SK-N-SH (cell line): ENCODE measurements around the gene GOPC. TPM values are rescaled to one million over a fixed set of nuclear protein-coding genes. Genes with fewer than 3 reads are reported as not detected.

Experiments used
- CTCF ChIA-PET: fragments of 300-600, 350-600 bp; formaldehyde crosslinking; extraction: SDS; loops from one replicate; lab custom pipeline; 2021; lab: Yijun Ruan, JAX
- POLR2A ChIA-PET: fragments of 350-600 bp; sonication (Branson Sonifier 250); formaldehyde crosslinking; extraction: SDS; loops from one replicate; lab custom pipeline; 2020; ENCODE audit warnings: antibody characterized with exemption, inconsistent platforms; lab: Yijun Ruan, JAX
- DNase-seq: peaks from one replicate; pipeline ENCODE4 v3.0.0; 2012
- H2AFZ ChIP-seq: fragments of 200-600 bp; sonication (generic); 2 replicates; pipeline ENCODE4 v1.8.1; 2016; ENCODE audit warnings: antibody characterized with exemption, mild to moderate bottlenecking, low read depth
- H3F3A ChIP-seq: fragments of 200-600 bp; sonication (generic); replicated peaks from 2 replicates; pipeline ENCODE3; 2016; ENCODE audit warnings: antibody characterized with exemption, mild to moderate bottlenecking; ENCODE audit not compliant: insufficient read depth
- H3K27ac ChIP-seq, 2 experiments: fragments of 200-500 bp in 1 of 2; fragments of 200-600 bp in 1 of 2; sonication (Bioruptor generic) in 1 of 2; sonication (generic), shearing (Covaris generic) in 1 of 2; 2 replicates each; pipeline versions ENCODE4 v1.5.1 to v1.6.1; 2014 to 2016; ENCODE audit warnings: low read depth in 2 of 2, inconsistent platforms in 1 of 2, low read length in 1 of 2, mild to moderate bottlenecking in 1 of 2, mixed read lengths in 1 of 2
- H3K27me3 ChIP-seq: fragments of 200-600 bp; sonication (generic), shearing (Covaris generic); 2 replicates; pipeline ENCODE4 v1.6.1; 2016; ENCODE audit warnings: mixed run types; ENCODE audit not compliant: insufficient read depth
- H3K36me3 ChIP-seq, 2 experiments: fragments of 200-500 bp in 1 of 2; fragments of 200-600 bp in 1 of 2; sonication (Bioruptor generic) in 1 of 2; sonication (generic) in 1 of 2; replicated peaks in 1 of 2; 2 replicates each; pipeline versions ENCODE3 to v1.5.1; 2014 to 2016; ENCODE audit warnings: low read length in 1 of 2, mild to moderate bottlenecking in 1 of 2; ENCODE audit not compliant: insufficient read depth in 2 of 2, control insufficient read depth in 1 of 2
- H3K4me1 ChIP-seq, 2 experiments: fragments of 200-500 bp in 1 of 2; fragments of 200-600 bp in 1 of 2; sonication (Bioruptor generic) in 1 of 2; sonication (generic), shearing (Covaris generic) in 1 of 2; 2 replicates each; pipeline versions ENCODE4 v1.5.1 to v1.6.1; 2014 to 2016; ENCODE audit warnings: low read depth in 1 of 2, low read length in 1 of 2, mixed run types in 1 of 2; ENCODE audit not compliant: insufficient read depth in 2 of 2, control insufficient read depth in 1 of 2
- H3K4me2 ChIP-seq: fragments of 200-600 bp; sonication (generic), shearing (Covaris generic); 2 replicates; pipeline ENCODE4 v1.6.1; 2017; ENCODE audit warnings: mixed run types
- H3K4me3 ChIP-seq, 2 experiments: fragments of 200-500 bp in 1 of 2; fragments of 200-600 bp in 1 of 2; sonication (Bioruptor generic) in 1 of 2; sonication (generic), shearing (Covaris generic) in 1 of 2; 2 replicates each; pipeline versions ENCODE4 v1.5.1 to v1.8.1; 2014 to 2016; ENCODE audit warnings: low read depth in 2 of 2, inconsistent platforms in 1 of 2, low read length in 1 of 2, mild to moderate bottlenecking in 1 of 2, mixed read lengths in 1 of 2, moderate library complexity in 1 of 2
- H3K79me2 ChIP-seq: fragments of 200-600 bp; sonication (generic); 2 replicates; pipeline ENCODE4 v1.8.1; 2017; ENCODE audit warnings: mild to moderate bottlenecking; ENCODE audit not compliant: insufficient read depth
- H3K9ac ChIP-seq: fragments of 200-600 bp; sonication (generic); 2 replicates; pipeline ENCODE4 v1.6.1; 2017; ENCODE audit warnings: mixed run types
- H3K9me2 ChIP-seq: fragments of 200-600 bp; sonication (generic); 2 replicates; pipeline ENCODE4 v1.6.1; 2017; ENCODE audit warnings: mixed run types
- H3K9me3 ChIP-seq: fragments of 200-600 bp; sonication (generic); 2 replicates; pipeline ENCODE4 v1.6.1; 2017; ENCODE audit warnings: mixed run types, mild to moderate bottlenecking, moderate library complexity
- H4K20me1 ChIP-seq: fragments of 200-600 bp; sonication (generic); 2 replicates; pipeline ENCODE4 v1.6.1; 2017; ENCODE audit warnings: mild to moderate bottlenecking, mixed run types; ENCODE audit not compliant: insufficient read depth
- EP300 ChIP-seq, 2 experiments: IDR thresholded peaks; 2 replicates each; pipeline versions ENCODE4 v1.4.0 to v1.6.1; 2012; ENCODE audit warnings: borderline replicate concordance in 1 of 2, low read depth in 1 of 2, low read length in 1 of 2
- EZH2phosphoT487 ChIP-seq: fragments of 200-600 bp; sonication (generic); IDR thresholded peaks from 2 replicates; pipeline ENCODE4 v1.6.1; 2017; ENCODE audit warnings: low read depth, mixed run types, mild to moderate bottlenecking, antibody characterized with exemption, moderate library complexity, borderline replicate concordance
- MAX ChIP-seq: IDR thresholded peaks from 2 replicates; pipeline ENCODE4 v1.4.0; 2012; ENCODE audit warnings: low read depth
- MXI1 ChIP-seq: IDR thresholded peaks from 2 replicates; pipeline ENCODE4 v1.6.1; 2012; ENCODE audit warnings: mild to moderate bottlenecking, low read depth, low read length, improper control_type of control experiment
- NFIC ChIP-seq: IDR thresholded peaks from 2 replicates; pipeline ENCODE4 v1.4.0; 2012; ENCODE audit warnings: borderline replicate concordance
- PBX3 ChIP-seq: IDR thresholded peaks from 2 replicates; pipeline ENCODE4; 2012
- POLR2AphosphoS5 ChIP-seq: IDR thresholded peaks from 2 replicates; pipeline ENCODE4 v1.6.1; 2012; ENCODE audit warnings: low read depth, low read length
- RCOR1 ChIP-seq: fragments of 150-350 bp; IDR thresholded peaks from 2 replicates; pipeline ENCODE4 v1.6.1; 2017; ENCODE audit warnings: antibody characterized with exemption, low read length
- RFX5 ChIP-seq: IDR thresholded peaks from 2 replicates; pipeline ENCODE4 v1.6.1; 2012; ENCODE audit warnings: mild to moderate bottlenecking, improper control_type of control experiment, low read length
- SIN3A ChIP-seq: IDR thresholded peaks from 2 replicates; pipeline ENCODE4 v1.6.1; 2012; ENCODE audit warnings: low read depth, mild to moderate bottlenecking, low read length, moderate library complexity, borderline replicate concordance
- WGBS: methylation state at CpG from one replicate; pipeline ENCODE4 v1.1.6; 2017; ENCODE audit warnings: low lambda C conversion rate; 5-methylcytosine and 5-hydroxymethylcytosine counted together
- polyA plus RNA-seq, 3 experiments: library from polyadenylated mRNA; depleted of rRNA; stranded (reverse); fragments of >200 nt; gene quantifications; 2 replicates each; pipeline ENCODE4 v1.2.3, GENCODE V29; 2012
- TF ChIP-seq, protein P1 (sequence below): fragments of 150-350 bp; IDR thresholded peaks from 2 replicates; pipeline ENCODE4 v1.6.1; 2017; ENCODE audit warnings: antibody characterized with exemption, low read length, low read depth, borderline replicate concordance
- TF ChIP-seq, protein P2 (sequence below): IDR thresholded peaks from 2 replicates; pipeline ENCODE4 v1.6.1; 2012; ENCODE audit warnings: mild to moderate bottlenecking, low read depth, low read length, moderate library complexity

GOPC gene
- polyA plus RNA-seq, 1 of the 3 experiments (the other 2 are of a cell fraction): 20.8 TPM

DNA sequence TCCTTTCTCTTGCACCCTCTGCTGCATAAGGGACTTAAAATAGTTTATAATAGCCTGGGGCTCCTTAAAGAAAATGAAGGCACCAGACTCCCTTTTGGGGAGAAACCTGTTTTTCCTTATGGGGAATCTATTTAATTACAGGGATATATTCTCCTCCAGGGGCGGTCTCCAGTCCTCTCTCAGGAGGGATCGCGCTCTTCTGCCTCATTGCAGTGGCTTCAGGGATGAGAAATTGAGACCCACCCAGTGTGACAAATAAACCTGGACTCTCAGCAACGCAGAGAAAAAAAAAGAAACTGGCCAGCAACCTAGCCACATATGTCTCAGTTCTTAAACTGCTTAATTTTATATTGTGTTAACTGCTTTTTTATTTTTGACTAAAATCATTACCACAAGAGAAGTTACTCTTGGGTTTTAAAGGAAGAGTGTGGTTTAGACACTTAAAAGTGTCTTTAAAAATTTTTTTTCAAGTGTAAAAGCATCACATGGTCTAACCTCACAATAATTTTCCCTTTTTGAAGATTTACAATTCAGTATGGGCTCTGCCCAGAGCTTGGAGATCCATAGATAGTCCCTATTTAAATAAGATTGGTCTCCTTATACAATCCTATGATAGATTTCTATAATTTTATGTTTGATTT lies 11.7 kb upstream of the GOPC start:
- no peak overlapping the region for H3K27ac ChIP-seq
- H3K79me2 ChIP-seq: no peaks in the 10 kb centered on the region
- H3K4me3 ChIP-seq: no peak overlapping the region
- no peaks in the 10 kb centered on the region for H3K36me3 ChIP-seq
- no peaks in the 10 kb centered on the region for H3K27me3 ChIP-seq
- H3F3A ChIP-seq: no peaks in the 10 kb centered on the region
- CTCF ChIA-PET: interaction anchor here (0.8 to 1.2 kb wide), 3 partner anchors 8 to 24 kb away, joined by 3 to 4 read pairs (median 4); no protein-coding TSS in a partner anchor
- TF ChIP-seq EP300 (IDR thresholded peaks at IDR 0.05; ENCODE audit: borderline replicate concordance in 1 of 2, low read depth in 1 of 2, low read length in 1 of 2): no peak
- no peak for TF ChIP-seq MXI1
- TF ChIP-seq, protein P1, sequence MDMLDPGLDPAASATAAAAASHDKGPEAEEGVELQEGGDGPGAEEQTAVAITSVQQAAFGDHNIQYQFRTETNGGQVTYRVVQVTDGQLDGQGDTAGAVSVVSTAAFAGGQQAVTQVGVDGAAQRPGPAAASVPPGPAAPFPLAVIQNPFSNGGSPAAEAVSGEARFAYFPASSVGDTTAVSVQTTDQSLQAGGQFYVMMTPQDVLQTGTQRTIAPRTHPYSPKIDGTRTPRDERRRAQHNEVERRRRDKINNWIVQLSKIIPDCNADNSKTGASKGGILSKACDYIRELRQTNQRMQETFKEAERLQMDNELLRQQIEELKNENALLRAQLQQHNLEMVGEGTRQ: no peak
- no peak for TF ChIP-seq NFIC
- no peak for TF ChIP-seq PBX3
- DNase-seq: no peak
- H3K9ac ChIP-seq: no peak overlapping the region
- no peaks in the 10 kb centered on the region for H3K4me1 ChIP-seq
- H3K9me2 ChIP-seq: no peaks in the 10 kb centered on the region
- H3K9me3 ChIP-seq: no peaks in the 10 kb centered on the region
- H3K4me2 ChIP-seq: no peak overlapping the region
- 64% methylated on average over 4 of the region's 4 CpGs for WGBS
- no peaks in the 10 kb centered on the region for H4K20me1 ChIP-seq
- H2AFZ ChIP-seq: no peak overlapping the region
- POLR2A ChIA-PET: no interaction called here

- Histone ChIP-seq H3K79me2 (no peaks in the 10 kb centered on the region), H3K9ac (no peak overlapping the region), H3K27ac (no peak overlapping the region), H3K36me3 (no peaks in the 10 kb centered on the region), H4K20me1 (no peaks in the 10 kb centered on the region), H2AFZ (no peak overlapping the region), H3K4me2 (no peak overlapping the region), H3K9me2 (no peaks in the 10 kb centered on the region), H3K4me3 (no peak overlapping the region), H3K4me1 (peaks cover 0 to 3% of the 10 kb centered on the region in 2 experiments; a peak in 1 of 4 replicates), H3K27me3 (no peaks in the 10 kb centered on the region), H3F3A (no peaks in the 10 kb centered on the region), H3K9me3 (no peaks in the 10 kb centered on the region)
- ChIA-PET CTCF (interaction anchor here (0.6 to 8.1 kb wide), 5 partner anchors 30 to 202 kb away, joined by 3 to 108 read pairs (median 3); no protein-coding TSS in a partner anchor), POLR2A (no interaction called here)
- TF ChIP-seq NFIC: no peak
- no peak for TF ChIP-seq EZH2phosphoT487
- TF ChIP-seq, protein P2, sequence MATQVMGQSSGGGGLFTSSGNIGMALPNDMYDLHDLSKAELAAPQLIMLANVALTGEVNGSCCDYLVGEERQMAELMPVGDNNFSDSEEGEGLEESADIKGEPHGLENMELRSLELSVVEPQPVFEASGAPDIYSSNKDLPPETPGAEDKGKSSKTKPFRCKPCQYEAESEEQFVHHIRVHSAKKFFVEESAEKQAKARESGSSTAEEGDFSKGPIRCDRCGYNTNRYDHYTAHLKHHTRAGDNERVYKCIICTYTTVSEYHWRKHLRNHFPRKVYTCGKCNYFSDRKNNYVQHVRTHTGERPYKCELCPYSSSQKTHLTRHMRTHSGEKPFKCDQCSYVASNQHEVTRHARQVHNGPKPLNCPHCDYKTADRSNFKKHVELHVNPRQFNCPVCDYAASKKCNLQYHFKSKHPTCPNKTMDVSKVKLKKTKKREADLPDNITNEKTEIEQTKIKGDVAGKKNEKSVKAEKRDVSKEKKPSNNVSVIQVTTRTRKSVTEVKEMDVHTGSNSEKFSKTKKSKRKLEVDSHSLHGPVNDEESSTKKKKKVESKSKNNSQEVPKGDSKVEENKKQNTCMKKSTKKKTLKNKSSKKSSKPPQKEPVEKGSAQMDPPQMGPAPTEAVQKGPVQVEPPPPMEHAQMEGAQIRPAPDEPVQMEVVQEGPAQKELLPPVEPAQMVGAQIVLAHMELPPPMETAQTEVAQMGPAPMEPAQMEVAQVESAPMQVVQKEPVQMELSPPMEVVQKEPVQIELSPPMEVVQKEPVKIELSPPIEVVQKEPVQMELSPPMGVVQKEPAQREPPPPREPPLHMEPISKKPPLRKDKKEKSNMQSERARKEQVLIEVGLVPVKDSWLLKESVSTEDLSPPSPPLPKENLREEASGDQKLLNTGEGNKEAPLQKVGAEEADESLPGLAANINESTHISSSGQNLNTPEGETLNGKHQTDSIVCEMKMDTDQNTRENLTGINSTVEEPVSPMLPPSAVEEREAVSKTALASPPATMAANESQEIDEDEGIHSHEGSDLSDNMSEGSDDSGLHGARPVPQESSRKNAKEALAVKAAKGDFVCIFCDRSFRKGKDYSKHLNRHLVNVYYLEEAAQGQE: no peak
- no peak for TF ChIP-seq RCOR1
- no peak for TF ChIP-seq MAX
- TF ChIP-seq SIN3A: no peak
- no peak for TF ChIP-seq POLR2AphosphoS5
- no peak for TF ChIP-seq RFX5
- no peak for DNase-seq
- 59% methylated on average over 3 of the region's 3 CpGs for WGBS
Observed at GRCh38 chr6:117607511-117607910, 5.2 kb upstream of the GOPC start.
